Ovary (tissue), 3 donors: Measurements from ENCODE around the gene MT1F.

Experiments
- EP300 ChIP-seq: sonication (generic); formaldehyde crosslinking; IDR thresholded peaks from one replicate; pipeline ENCODE4 v1.6.1; 2017; ENCODE audit warnings: antibody characterized with exemption
- POLR2A ChIP-seq: fragments of 450-650 bp; IDR thresholded peaks from one replicate; pipeline ENCODE4 v1.6.1; 2017; ENCODE audit warnings: antibody characterized with exemption, mild to moderate bottlenecking, moderate library complexity
- TF ChIP-seq, protein P1 (sequence below), 3 donors: fragments of 450-650 bp in 2 of 3; fragments of 200-600 bp in 1 of 3; IDR thresholded peaks; one replicate each; pipeline versions ENCODE4 v1.5.1 to v1.8.0; 2016 to 2022; ENCODE audit warnings: antibody characterized with exemption in 3 of 3, mild to moderate bottlenecking in 1 of 3
- donor health status: DM: no; HTN: no; CAD: no.

DNA sequence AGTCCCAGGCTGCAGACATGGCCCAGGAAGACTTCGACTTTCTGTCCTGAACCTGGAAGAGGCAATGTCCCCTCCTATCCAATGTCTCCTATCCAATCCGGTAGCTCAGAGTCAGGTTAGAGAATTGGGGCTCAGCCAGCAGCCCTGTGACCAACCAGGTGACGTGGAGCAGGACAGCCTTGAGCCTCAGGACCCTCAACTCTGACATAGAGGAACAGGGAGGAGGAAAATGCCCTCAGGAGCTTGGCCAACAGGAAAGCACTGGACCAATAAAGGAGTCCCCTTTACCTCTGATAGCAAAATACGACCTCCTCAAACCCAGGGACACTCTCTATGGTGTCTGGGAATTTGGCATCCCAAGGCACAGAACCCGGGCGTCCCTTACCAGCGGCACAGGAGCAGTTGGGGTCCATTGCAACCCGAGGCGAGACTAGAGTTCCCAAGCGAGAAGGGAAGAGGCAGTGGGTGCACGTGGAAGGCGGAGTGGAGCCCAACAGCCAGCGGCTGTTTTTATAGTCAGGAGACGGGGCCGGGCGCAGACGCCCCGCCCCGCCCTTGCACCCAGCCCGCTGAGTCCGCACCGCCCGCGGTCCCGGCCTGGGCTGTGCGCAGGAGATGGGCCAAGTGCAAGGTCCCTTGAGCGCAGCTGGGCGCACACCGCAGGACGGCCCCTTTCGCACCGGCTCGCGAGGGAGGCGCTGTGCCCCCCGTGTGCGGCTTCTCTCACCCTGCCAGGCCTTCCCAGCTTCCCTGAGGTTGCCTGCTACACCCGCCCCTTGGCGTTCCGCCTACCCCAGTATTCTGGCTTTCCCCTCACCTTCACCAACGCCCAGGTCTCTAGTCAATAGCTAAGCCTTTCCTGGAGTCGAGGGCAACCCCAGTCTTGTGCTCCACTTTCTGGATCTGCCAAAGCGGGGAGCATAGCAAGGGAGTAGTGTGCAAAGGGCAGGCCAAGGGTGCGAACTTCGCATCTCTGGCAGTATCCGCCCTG is 10.1 kb downstream of the MT1F start, which contains the start of gene MT1G:
- TF ChIP-seq, protein P1, sequence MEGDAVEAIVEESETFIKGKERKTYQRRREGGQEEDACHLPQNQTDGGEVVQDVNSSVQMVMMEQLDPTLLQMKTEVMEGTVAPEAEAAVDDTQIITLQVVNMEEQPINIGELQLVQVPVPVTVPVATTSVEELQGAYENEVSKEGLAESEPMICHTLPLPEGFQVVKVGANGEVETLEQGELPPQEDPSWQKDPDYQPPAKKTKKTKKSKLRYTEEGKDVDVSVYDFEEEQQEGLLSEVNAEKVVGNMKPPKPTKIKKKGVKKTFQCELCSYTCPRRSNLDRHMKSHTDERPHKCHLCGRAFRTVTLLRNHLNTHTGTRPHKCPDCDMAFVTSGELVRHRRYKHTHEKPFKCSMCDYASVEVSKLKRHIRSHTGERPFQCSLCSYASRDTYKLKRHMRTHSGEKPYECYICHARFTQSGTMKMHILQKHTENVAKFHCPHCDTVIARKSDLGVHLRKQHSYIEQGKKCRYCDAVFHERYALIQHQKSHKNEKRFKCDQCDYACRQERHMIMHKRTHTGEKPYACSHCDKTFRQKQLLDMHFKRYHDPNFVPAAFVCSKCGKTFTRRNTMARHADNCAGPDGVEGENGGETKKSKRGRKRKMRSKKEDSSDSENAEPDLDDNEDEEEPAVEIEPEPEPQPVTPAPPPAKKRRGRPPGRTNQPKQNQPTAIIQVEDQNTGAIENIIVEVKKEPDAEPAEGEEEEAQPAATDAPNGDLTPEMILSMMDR (IDR thresholded peaks at IDR 0.05), result no peak
- TF ChIP-seq EP300 (no peak), POLR2A (no peak)
